COLO829 (cell line): ENCODE data around the gene FMNL3.
"Not testable (repeated sequence)": the region's sequence is repeated elsewhere in the genome, so short reads cannot be mapped to it uniquely, and the experiment has no call there.

Source experiments
- DNase-seq: peaks from one replicate; pipeline ENCODE4 v3.0.0; 2012; ENCODE audit warnings: low spot score

FMNL3 gene

DNA sequence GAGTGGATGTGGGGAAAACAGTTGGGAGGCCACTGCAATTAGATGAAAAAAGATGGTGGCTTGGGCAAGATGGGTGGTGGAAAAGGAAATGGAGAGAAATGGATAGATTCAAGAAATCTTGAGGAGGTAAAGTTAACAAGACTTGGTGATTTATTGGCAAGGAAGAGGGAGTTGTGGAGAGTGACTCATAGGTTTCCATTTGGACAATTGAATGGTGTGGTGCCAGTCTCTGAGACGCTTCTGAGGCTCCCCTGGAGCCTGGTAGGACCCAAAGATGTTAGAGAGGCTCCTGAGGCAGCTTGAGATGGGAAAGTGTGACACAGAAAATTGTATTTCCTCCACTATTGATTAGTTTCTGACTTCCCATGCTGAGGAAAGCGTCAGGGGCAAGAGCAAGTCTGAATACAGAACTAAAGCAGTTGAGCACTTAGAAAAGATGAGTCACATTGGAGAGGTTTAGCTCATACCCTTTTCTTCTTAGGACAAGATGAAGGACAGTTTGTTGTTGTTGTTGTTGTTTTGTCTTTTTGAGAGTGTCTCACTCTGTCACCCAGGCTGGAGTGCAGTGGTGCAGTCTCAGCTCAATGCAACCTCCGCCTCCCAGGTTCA is 79.3 kb downstream of the FMNL3 start:
- no peak for DNase-seq

GRCh38 chr12:49626836-49627235 is 80.4 kb downstream of the FMNL3 start:
- DNase-seq, result no peak

DNA sequence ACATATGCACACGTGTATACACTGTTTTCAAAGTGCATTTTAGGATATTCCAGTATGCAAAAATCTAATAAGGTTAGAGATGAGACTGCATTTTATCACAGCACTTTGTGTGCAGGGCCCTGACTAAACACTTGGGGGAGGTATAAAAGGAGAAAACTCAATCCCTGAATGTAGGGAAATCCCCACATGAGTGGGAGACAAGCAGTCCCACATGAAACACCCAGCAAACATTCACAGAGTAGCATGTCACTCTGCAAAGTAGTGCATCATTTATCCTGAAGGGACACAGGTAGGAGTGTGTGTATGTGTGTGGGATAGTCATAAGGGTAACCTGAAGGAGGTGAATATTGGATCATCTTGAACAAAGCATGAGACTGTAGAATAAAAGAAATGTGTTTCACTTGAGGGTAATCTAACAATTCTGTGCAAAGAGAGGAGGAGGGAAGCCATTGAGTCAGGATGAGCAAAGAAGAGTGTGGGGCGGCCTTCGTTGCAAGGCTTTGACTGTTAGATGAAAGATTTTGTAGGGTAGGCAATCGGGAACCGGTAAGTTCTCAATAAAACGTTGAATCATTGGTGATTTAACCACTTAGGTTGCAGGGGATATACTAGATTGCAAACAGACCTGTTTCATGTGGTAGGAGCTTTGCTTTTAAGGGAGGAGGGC is 80.9 kb downstream of the FMNL3 start:
- DNase-seq, result no peak

DNA sequence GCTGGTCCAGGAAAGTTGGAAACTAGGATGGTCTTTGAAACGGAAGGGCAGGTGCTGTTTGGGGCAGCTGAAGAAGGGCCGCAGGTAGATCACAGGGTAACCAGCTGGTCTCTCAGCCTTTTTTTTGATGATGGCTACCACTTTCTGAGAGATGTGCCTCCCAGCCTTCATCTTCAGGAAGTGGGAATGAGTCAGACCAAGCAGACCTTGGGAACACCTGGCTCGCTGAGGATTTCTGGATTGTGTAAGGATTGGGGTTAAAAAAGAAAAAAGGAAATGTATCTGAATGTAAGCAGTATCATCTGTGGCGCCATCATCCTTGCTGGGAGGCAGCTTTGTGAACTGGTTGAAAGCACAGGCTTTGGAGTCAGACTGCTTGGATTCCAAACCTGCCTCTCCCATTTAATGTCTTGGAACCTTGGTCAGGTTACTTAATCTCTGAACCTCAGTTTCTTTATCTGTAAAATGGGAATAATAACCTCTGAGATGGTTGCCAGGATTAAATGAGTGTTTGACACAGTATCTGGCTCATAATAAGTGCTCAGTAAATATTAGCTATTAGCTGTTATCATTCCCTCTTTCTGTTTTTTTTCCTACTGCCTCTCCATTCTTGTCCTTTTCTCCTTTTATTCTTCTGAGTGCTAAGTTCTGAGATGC is 82.2 kb downstream of the FMNL3 start:
- no peak for DNase-seq

DNA sequence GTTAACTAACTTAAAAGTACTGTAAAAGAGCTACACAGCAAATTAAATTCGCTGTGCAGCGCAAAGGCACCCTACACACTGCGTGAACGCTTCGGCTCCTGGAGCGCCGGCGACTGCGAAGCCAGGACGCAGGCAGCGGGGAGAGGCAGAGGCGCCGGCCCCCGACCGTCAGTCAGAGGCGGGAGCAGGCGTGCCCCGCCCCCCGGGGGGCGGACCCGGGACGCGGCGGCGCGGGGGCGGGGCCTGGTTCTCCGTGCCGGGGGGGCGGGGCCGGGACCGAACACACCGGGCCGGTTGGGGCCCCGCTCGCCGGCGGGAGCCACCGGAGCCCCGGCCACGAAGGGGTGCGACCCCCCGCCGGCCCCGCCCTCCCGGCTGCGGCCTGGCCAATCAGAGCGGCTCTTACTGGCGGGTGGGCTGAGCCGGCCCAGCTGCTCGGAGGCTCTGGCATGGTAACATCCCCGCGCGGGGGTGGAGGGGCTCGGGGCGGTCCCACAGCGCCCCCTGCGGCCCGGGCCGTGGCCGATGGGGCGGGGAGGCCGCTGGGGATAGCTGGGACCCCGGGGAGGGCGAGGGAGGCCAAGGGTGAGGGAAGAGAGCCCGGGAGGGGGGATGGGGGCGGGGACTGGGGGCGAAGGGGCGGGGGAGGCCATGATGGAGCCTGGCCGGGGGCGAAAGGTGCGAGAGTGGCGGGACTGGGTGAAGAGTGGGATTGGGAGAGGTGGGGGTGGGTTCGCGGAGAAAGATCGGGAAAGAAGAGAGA is 83.9 kb downstream of the FMNL3 start, which contains the start of gene PRPF40B:
TSS of gene PRPF40B (plus strand) at position 420 of the 763 bp plus-strand sequence. CDS start at position 450, 30 bp downstream.
- DNase-seq, result peak; percentile 85

DNA sequence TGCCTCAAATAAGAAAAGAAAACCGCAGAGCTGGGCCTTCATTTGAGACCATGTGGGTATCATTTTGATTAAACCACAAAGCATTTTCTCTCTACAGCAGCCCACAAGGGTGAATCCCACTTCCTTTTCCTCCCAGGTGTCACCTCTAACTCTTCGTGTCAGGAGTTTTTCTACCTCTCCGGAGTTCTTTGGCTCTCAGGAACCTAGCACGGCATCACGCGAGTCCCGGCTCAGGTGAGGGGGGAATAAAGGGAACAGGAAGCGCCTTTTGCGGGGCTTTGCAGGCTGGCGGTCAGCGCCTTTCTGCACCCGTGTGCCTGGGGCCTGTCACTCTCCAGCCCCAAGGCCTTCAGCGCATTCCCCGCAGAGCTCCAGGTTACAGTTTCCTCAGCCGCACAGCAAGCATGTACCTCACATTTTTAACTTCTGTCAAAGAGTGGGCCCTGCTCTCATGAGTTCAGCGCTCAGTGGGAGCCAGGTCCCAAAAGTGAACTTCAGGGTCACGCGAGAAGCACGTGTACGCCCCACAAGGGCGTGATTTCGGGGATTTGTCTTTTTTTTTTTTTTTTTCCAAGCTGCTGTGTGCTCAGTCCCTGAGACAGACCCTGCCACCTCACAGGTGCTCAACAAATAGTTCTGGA is 84.6 kb downstream of the FMNL3 start:
- DNase-seq, result no peak

- no peak for DNase-seq
Measured at GRCh38 chr12:49621651-49622500, 85.3 kb downstream of the FMNL3 start.

GRCh38 chr12:49619286-49619685 is 87.9 kb downstream of the FMNL3 start:
- no peak for DNase-seq

DNA sequence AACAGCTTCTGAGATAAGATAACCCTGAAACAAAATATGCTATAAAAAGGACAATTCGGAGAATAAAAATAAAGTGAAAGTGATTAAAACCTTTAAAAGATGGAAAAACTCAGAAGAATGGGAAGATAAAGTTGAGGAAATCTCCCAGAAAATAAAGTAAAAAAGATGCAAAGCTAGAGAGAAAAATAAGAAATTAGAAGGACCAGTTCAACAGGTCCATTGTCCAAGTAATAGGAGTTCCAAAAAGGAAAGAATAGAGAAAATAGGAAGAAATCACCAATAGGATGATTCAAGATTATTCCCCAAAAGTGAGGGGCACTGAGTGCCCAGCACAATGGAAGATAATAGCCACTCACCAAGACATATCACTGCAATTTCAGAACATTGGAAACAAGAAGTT is 88.6 kb downstream of the FMNL3 start:
- DNase-seq, result no peak

- no peak for DNase-seq
Measured at GRCh38 chr12:49616533-49617219, 90.5 kb downstream of the FMNL3 start.

GRCh38 chr12:49615725-49616124 is 91.5 kb downstream of the FMNL3 start:
- DNase-seq, result no peak

DNA sequence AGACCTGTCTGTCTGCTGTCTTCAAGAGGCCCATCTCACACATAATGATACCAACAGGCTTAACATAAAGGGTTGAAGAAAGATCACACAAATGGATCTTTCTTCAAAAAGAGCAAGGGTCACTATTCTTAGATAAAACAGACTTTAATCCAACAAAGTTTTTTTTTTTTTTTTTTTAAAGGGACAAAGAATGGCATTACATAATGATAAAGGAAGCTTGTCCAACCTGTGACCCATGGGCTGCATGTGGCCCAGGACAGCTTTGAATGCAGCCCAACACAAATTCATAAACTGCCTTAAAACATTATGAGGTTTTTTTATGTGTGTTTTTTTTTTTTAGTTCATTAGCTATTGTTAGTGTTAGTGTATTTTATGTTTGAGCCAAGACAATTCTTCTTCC is 95.0 kb downstream of the FMNL3 start:
- no peak for DNase-seq

GRCh38 chr12:49610785-49611184 is 96.4 kb downstream of the FMNL3 start:
- not testable (repeated sequence) for DNase-seq

DNA sequence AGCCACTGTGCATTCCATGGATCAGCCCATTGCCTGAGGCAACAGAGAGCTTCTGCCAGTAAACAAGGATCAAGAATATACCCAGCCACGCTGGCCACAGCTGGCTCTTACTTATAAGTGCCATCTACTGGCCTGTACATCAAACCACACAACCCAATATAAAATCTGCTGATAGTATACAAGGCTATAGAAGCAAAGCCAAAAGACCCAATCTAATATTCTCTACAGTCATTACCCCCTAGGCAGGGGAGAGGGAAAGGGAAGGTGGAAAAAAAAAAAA is 97.4 kb downstream of the FMNL3 start:
- DNase-seq, result no peak

DNA sequence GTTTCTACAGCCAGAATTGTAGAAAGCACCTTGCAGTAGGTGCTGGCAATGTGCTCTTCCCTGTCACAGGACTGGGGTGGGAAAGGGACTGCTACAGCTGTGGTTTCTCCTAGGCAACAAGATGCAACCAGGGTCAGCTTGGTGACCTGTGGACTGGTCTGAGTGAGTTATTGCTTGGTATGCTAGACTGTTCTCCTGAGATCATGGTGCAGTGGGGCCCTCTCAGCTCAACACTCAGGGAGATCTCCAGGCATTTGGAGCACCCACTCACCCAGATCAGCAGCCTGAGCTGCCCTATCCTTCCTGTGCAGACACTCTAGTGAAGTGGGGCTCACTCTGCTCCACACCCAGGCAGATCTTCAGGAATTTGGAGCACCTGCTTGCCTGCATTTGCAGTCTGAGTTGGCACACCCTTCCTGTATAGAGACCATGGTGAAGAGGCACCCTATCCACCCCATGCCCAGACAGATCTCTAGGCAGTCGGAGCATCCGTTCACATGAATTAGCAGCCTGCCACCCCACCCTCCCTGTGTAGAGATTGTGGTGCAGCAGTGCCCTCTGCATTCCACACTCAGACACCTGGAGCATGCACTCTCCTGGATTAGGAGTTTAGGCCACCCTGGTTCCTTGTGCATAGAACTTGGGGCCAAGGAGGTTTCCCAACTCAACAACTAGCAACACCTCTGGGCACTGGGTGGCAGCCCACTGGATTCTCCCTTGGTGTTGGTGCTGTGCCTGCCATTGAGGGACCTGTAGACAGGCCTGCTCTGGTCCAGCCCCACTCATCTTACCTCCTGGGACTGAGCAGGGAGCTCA is 97.9 kb downstream of the FMNL3 start:
- DNase-seq, result no peak

- DNase-seq, result not testable (repeated sequence)
Measured at GRCh38 chr12:49605539-49605938, 101.7 kb downstream of the FMNL3 start, which contains the start of gene FAM186B. TSS of gene FAM186B (minus strand) at chr12:49605639. CDS start at chr12:49605477, 162 bp downstream.

GRCh38 chr12:49604856-49605255 is 102.3 kb downstream of the FMNL3 start:
- no peak for DNase-seq

DNA sequence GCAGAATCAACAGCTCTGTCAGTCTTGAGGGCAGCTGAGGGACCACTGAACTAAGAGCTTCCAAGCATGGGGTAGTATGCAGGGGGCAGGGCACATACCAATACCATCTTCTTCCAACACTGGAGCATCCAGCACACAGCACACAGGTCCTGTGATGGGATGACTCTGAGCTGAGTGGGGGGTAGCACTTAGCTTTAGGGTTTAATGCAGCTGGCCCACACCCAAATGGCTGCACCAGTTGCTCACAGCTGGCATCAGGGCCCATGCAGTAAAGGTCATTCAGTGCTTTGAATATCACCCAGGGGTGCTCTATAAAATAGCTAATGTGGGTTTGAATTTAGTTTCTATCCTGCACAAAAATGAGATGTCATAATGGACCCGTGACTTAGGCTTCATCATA is 103.5 kb downstream of the FMNL3 start:
- DNase-seq, result no peak

- DNase-seq, result no peak
Measured at GRCh38 chr12:49599961-49600360, 107.2 kb downstream of the FMNL3 start.

DNA sequence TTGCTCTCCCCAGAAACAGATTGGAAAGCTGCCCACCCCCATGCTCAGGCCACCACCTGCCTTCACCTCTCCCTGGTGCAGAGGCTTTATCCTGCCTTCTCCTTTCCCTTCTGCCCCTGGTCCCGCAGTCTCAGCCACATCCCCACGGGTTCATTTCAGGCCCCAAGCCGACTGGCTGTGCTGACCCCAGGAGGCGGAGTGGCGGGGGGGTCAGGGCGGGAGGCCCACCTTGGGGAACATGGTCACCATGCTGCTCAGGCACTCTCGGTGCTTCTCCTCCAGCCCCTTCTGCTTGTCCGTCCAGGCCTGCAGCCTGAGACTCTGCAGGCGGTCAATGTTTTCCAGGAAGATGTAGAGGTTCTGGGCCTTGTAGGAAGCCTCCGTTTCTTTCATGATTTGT is 108.7 kb downstream of the FMNL3 start:
- DNase-seq, result no peak
